MM.1S (cell line): ENCODE measurements around the gene HAO2.

ENCODE experiments used
- DNase-seq: peaks from one replicate; pipeline ENCODE4 v3.0.0-alpha.2; 2015
- H2AFZ ChIP-seq: fragments of 300-600 bp; sonication (generic); 2 replicates; pipeline ENCODE4 v1.6.0; 2016; ENCODE audit warnings: antibody characterized with exemption, low read length
- H3F3A ChIP-seq: fragments of 300-600 bp; sonication (generic); 2 replicates; pipeline ENCODE4 v1.6.1; 2016; ENCODE audit warnings: mild to moderate bottlenecking, antibody characterized with exemption, low read length, moderate library complexity, mixed read lengths; ENCODE audit not compliant: insufficient read depth
- H3K27ac ChIP-seq: fragments of 300-600 bp; sonication (generic); 2 replicates; pipeline ENCODE4 v1.5.1; 2016; ENCODE audit warnings: mild to moderate bottlenecking, low read length
- H3K27me3 ChIP-seq: fragments of 300-600 bp; sonication (generic); replicated peaks from 2 replicates; pipeline ENCODE4 v1.6.0; 2016; ENCODE audit warnings: low read length; ENCODE audit not compliant: insufficient read depth
- H3K36me3 ChIP-seq: fragments of 300-600 bp; sonication (generic); replicated peaks from 2 replicates; pipeline ENCODE4 v1.6.1; 2016; ENCODE audit warnings: mild to moderate bottlenecking, low read length, mixed read lengths; ENCODE audit not compliant: insufficient read depth
- H3K4me1 ChIP-seq: fragments of 300-600 bp; sonication (generic); 2 replicates; pipeline ENCODE4 v1.6.1; 2016; ENCODE audit warnings: low read length, mixed read lengths
- H3K4me2 ChIP-seq: fragments of 300-600 bp; sonication (generic); 2 replicates; pipeline ENCODE4 v1.6.0; 2016; ENCODE audit warnings: low read depth, low read length
- H3K4me3 ChIP-seq: fragments of 300-600 bp; sonication (generic); 2 replicates; pipeline ENCODE4 v1.5.1; 2016; ENCODE audit warnings: low read length, mixed read lengths
- H3K79me2 ChIP-seq: fragments of 300-600 bp; sonication (generic); 2 replicates; pipeline ENCODE4 v1.6.1; 2016; ENCODE audit warnings: mixed run types, low read length, mixed read lengths
- H3K9ac ChIP-seq: fragments of 300-600 bp; sonication (generic); 2 replicates; pipeline ENCODE4 v1.6.1; 2016; ENCODE audit warnings: low read length, mixed read lengths
- H3K9me2 ChIP-seq: fragments of 300-600 bp; sonication (generic); replicated peaks from 2 replicates; pipeline ENCODE4 v1.6.1; 2016; ENCODE audit warnings: mild to moderate bottlenecking, low read length, mixed read lengths; ENCODE audit not compliant: insufficient read depth
- H3K9me3 ChIP-seq: fragments of 300-600 bp; sonication (generic); replicated peaks from 2 replicates; pipeline ENCODE4 v1.6.1; 2016; ENCODE audit warnings: mild to moderate bottlenecking, low read length, mixed read lengths; ENCODE audit not compliant: insufficient read depth
- H4K20me1 ChIP-seq: fragments of 300-600 bp; sonication (generic); 2 replicates; pipeline ENCODE4 v1.6.1; 2016; ENCODE audit warnings: mild to moderate bottlenecking, low read length, moderate library complexity, mixed read lengths; ENCODE audit not compliant: insufficient read depth
- CTCF ChIP-seq: fragments of 300-600 bp; sonication (generic); IDR thresholded peaks from 2 replicates; pipeline ENCODE4 v1.5.1; 2016; ENCODE audit warnings: antibody characterized with exemption, low read length, mixed read lengths
- EZH2 ChIP-seq: fragments of 300-600 bp; sonication (generic); optimal IDR thresholded peaks from 2 replicates; pipeline ENCODE3; 2017; ENCODE audit warnings: low read depth, mild to moderate bottlenecking, antibody characterized with exemption, low read length, mixed read lengths
- EZH2phosphoT487 ChIP-seq: fragments of 300-600 bp; sonication (generic); IDR thresholded peaks from 2 replicates; pipeline ENCODE4 v1.6.1; 2018; ENCODE audit warnings: antibody characterized with exemption, low read length

Gene HAO2

GRCh38 chr1:119327450-119328155 is 41.0 kb upstream of the HAO2 start:
- Histone ChIP-seq H3K4me1 (no peaks in the 10 kb centered on the region), H3K27me3 (no peaks in the 10 kb centered on the region), H3K36me3 (no peaks in the 10 kb centered on the region), H3K9me3 (no peaks in the 10 kb centered on the region), H4K20me1 (no peaks in the 10 kb centered on the region), H3K9ac (no peak overlapping the region), H2AFZ (peak overlapping the region; percentile 74), H3K4me2 (peak overlapping the region; percentile 69; the same call in 1 of the 2 replicates), H3K27ac (no peak overlapping the region), H3K4me3 (peak overlapping the region; percentile 44; the same call in 1 of the 2 replicates), H3K79me2 (no peaks in the 10 kb centered on the region), H3K9me2 (no peaks in the 10 kb centered on the region), H3F3A (no peaks in the 10 kb centered on the region)
- TF ChIP-seq EZH2phosphoT487: no peak
- peak; percentile 46 for TF ChIP-seq CTCF
- peak; percentile 25 for DNase-seq

GRCh38 chr1:119329541-119330461 is 38.8 kb upstream of the HAO2 start:
- Histone ChIP-seq H3K27me3 (no peaks in the 10 kb centered on the region), H3K27ac (no peak overlapping the region), H3K4me3 (no peak overlapping the region), H3K36me3 (no peaks in the 10 kb centered on the region), H3K9ac (no peak overlapping the region), H3K4me2 (no peak overlapping the region), H3F3A (no peaks in the 10 kb centered on the region), H3K9me2 (no peaks in the 10 kb centered on the region), H3K4me1 (no peaks in the 10 kb centered on the region), H4K20me1 (no peaks in the 10 kb centered on the region), H3K79me2 (no peaks in the 10 kb centered on the region), H3K9me3 (no peaks in the 10 kb centered on the region), H2AFZ (no peak overlapping the region)
- TF ChIP-seq CTCF: no peak
- TF ChIP-seq EZH2: no peak
- no peak for DNase-seq

GRCh38 chr1:119330466-119331189 is 38.0 kb upstream of the HAO2 start:
- Histone ChIP-seq H2AFZ (no peak overlapping the region), H3K9me3 (no peaks in the 10 kb centered on the region), H3K4me3 (no peak overlapping the region), H3K27me3 (no peaks in the 10 kb centered on the region), H4K20me1 (no peaks in the 10 kb centered on the region), H3K79me2 (no peaks in the 10 kb centered on the region), H3K4me2 (no peak overlapping the region), H3K4me1 (no peaks in the 10 kb centered on the region), H3F3A (no peaks in the 10 kb centered on the region), H3K9ac (no peak overlapping the region), H3K36me3 (no peaks in the 10 kb centered on the region), H3K27ac (no peak overlapping the region), H3K9me2 (no peaks in the 10 kb centered on the region)
- no peak for DNase-seq
- TF ChIP-seq CTCF: no peak
- no peak for TF ChIP-seq EZH2phosphoT487
- no peak for TF ChIP-seq EZH2
